GM12801 (cell line): ENCODE measurements around the gene LCK.

ENCODE experiments used
- CTCF ChIP-seq: IDR thresholded peaks from one replicate; pipeline ENCODE4 v1.5.1; 2011; ENCODE audit warnings: control low read depth; ENCODE audit not compliant: insufficient read length; ENCODE audit errors: extremely low read depth

Gene LCK

GRCh38 chr1:32228771-32229170 is 22.3 kb upstream of the LCK start:
- TF ChIP-seq CTCF, result no peak

DNA sequence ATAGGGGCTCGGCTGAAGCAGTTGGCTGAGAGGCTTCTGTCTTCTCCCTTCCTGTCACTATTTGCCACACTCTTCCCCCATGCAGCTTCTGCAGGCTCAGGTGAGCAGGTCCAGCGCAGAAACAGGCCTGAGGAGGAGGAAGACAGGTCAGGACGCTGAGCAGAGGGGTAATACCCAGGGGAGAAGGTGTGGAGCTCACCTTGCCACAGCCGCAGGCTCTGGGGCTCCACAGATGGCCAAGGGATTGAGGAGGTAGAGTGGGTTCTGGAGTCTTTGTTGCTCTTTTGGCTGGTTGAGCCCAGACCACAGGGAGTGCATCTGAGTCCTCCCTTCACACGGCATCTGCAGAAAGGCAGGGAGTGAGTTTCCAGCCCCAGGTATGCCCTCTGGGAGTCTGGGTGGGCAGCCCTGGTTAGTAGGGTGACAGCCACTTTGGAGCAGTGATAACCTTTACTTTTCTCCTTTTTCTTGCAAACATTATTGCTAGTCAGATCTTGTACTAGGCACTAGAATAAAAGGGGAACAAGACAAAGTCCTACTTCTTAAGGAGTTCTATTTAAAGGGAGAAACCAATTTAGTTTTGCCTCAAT is 19.1 kb upstream of the LCK start:
- TF ChIP-seq CTCF, result no peak

GRCh38 chr1:32232558-32233304 is 18.3 kb upstream of the LCK start:
- no peak for TF ChIP-seq CTCF

GRCh38 chr1:32234792-32235191 is 16.3 kb upstream of the LCK start:
- TF ChIP-seq CTCF, result no peak

- no peak for TF ChIP-seq CTCF
These were observed 11.7 kb upstream of the LCK start for GRCh38 chr1:32239337-32239736.

- TF ChIP-seq CTCF, result no peak
These were observed 11.3 kb upstream of the LCK start for GRCh38 chr1:32239790-32240139.

GRCh38 chr1:32240140-32240951 is 10.7 kb upstream of the LCK start:
- TF ChIP-seq CTCF, result no peak
